Omental fat pad (tissue), 4 donors: ENCODE measurements around the gene CD300LF. TPM values are rescaled to one million over a fixed set of nuclear protein-coding genes. Genes with fewer than 3 reads are reported as not detected.

ENCODE experiments used
- ATAC-seq: fragments of 150-250 bp; one replicate; pipeline ENCODE4 v1.9.1; 2016; ENCODE audit warnings: mild to moderate bottlenecking, moderate library complexity; ENCODE audit not compliant: low FRiP score
- DNase-seq: peaks from one replicate; pipeline ENCODE4 v3.0.0-alpha.2; 2019; ENCODE audit warnings: low spot score
- CTCF ChIP-seq, 3 donors: fragments of 450-650 bp; IDR thresholded peaks; one replicate each; pipeline ENCODE4 v1.5.1; 2016 to 2017; ENCODE audit warnings: antibody characterized with exemption in 3 of 3, mild to moderate bottlenecking in 3 of 3, moderate library complexity in 2 of 3
- total RNA-seq, 4 donors: library from RNA; depleted of rRNA; stranded (reverse); fragments of >200 nt; gene quantifications; one replicate each; pipeline ENCODE4 v1.1.0, GENCODE V29; 2016

The CD300LF gene
- total RNA-seq, 4 donors from 2014 or later: 1.1 to 2.5 (median 2.2) TPM; not detected in 1

- no peak for TF ChIP-seq CTCF (IDR thresholded peaks at IDR 0.05)
- DNase-seq (no peak), ATAC-seq (no peak)
These were observed 39.7 kb upstream of the CD300LF start for GRCh38 chr17:74752415-74752814.

- DNase-seq: no peak
- no peak for ATAC-seq
- TF ChIP-seq CTCF (IDR thresholded peaks at IDR 0.05): no peak
These were observed 37.8 kb upstream of the CD300LF start for GRCh38 chr17:74750327-74751069.

- DNase-seq (no peak), ATAC-seq (no peak)
- TF ChIP-seq CTCF (IDR thresholded peaks at IDR 0.05): no peak
These were observed 37.3 kb upstream of the CD300LF start for GRCh38 chr17:74750039-74750326.

- DNase-seq: no peak
- ATAC-seq: no peak
- TF ChIP-seq CTCF (IDR thresholded peaks at IDR 0.05): no peak
These were observed 36.7 kb upstream of the CD300LF start for GRCh38 chr17:74749279-74750038.

- peak; percentile 83 for DNase-seq
- ATAC-seq: peak; percentile 91
- no peak for TF ChIP-seq CTCF (IDR thresholded peaks at IDR 0.05)
These were observed 36.0 kb upstream of the CD300LF start, which contains the start of gene NHERF1 for GRCh38 chr17:74748529-74749278. Gene NHERF1 (plus strand): TSS chr17:74748628. CDS start chr17:74748847, 219 bp downstream.

GRCh38 chr17:74748279-74748528 is 35.5 kb upstream of the CD300LF start:
- DNase-seq: no peak

More at GRCh38 chr17:74748279-74748528, 35.5 kb upstream of the CD300LF start:
- TF ChIP-seq CTCF (IDR thresholded peaks at IDR 0.05): no peak
- ATAC-seq: no peak
